H1 (cell line): ENCODE data around the gene ATP2C1. TPM values are rescaled to one million over a fixed set of nuclear protein-coding genes. Genes with fewer than 3 reads are reported as not detected.

Source experiments
- CTCF ChIA-PET: fragments of 300-600 bp; sonication (Branson Sonifier 250); formaldehyde crosslinking; loops from one replicate; lab custom pipeline; 2021; ENCODE audit not compliant: partially characterized antibody; lab: Charles Lee
- POLR2A ChIA-PET: fragments of 300-600 bp; sonication (Branson Sonifier 250); formaldehyde crosslinking; loops from one replicate; lab custom pipeline; 2021; ENCODE audit warnings: inconsistent platforms; ENCODE audit not compliant: partially characterized antibody; lab: Charles Lee
- DNase-seq, 2 experiments: peaks; one replicate each; pipeline versions ENCODE4 v3.0.0 to v3.0.0-alpha.2; 2010 to 2022; ENCODE audit warnings: low spot score in 2 of 2, low read depth in 1 of 2, mixed read lengths in 1 of 2
- FAIRE-seq: peaks from 2 replicates; lab custom pipeline; 2011; peaks lifted over from hg19 to GRCh38; lab: Jason Lieb, UNC
- H2AFZ ChIP-seq: 2 replicates; pipeline ENCODE4 v1.8.1; 2012; ENCODE audit warnings: low read length, inconsistent platforms
- H2AK5ac ChIP-seq: 2 replicates; pipeline ENCODE4 v1.6.1; 2013; ENCODE audit warnings: low read depth, low read length
- H2BK120ac ChIP-seq: replicated peaks from 2 replicates; pipeline ENCODE3; 2013; ENCODE audit warnings: low read depth, low read length, inconsistent platforms
- H2BK12ac ChIP-seq: 2 replicates; pipeline ENCODE4 v1.6.1; 2013; ENCODE audit warnings: low read depth, low read length
- H2BK15ac ChIP-seq: 2 replicates; pipeline ENCODE4 v1.6.1; 2013; ENCODE audit warnings: low read length
- H2BK20ac ChIP-seq: 2 replicates; pipeline ENCODE4 v1.6.1; 2013; ENCODE audit warnings: low read length
- H2BK5ac ChIP-seq: 2 replicates; pipeline ENCODE4 v1.6.1; 2013; ENCODE audit warnings: low read depth, low read length
- H3K14ac ChIP-seq: 2 replicates; pipeline ENCODE4 v1.6.1; 2013; ENCODE audit warnings: inconsistent platforms; ENCODE audit not compliant: insufficient read length
- H3K18ac ChIP-seq: 2 replicates; pipeline ENCODE4 v1.6.1; 2013; ENCODE audit warnings: low read length; ENCODE audit errors: extremely low read depth
- H3K23ac ChIP-seq: 2 replicates; pipeline ENCODE4 v1.6.1; 2013; ENCODE audit warnings: inconsistent platforms; ENCODE audit not compliant: insufficient read length
- H3K23me2 ChIP-seq: 2 replicates; pipeline ENCODE4 v1.6.1; 2013; ENCODE audit warnings: low read depth, low read length
- H3K27ac ChIP-seq: 2 replicates; pipeline ENCODE4 v1.6.1; 2011; ENCODE audit warnings: low read depth, low read length, inconsistent platforms
- H3K27me3 ChIP-seq, 4 experiments: replicated peaks in 1 of 4; 1 replicate in 1 of 4; 2 replicates in 3 of 4; pipeline versions ENCODE4 v1.6.1 to v1.8.1; 2011 to 2013; ENCODE audit warnings: low read length in 3 of 4, mild to moderate bottlenecking in 3 of 4, inconsistent platforms in 2 of 4, mixed read lengths in 2 of 4, moderate library complexity in 1 of 4; ENCODE audit not compliant: control insufficient read depth in 3 of 4, insufficient read depth in 3 of 4; ENCODE audit errors: extremely low read depth in 1 of 4
- H3K36me3 ChIP-seq, 4 experiments: 2 replicates each; pipeline versions ENCODE4 v1.6.1 to v1.8.1; 2011 to 2013; ENCODE audit warnings: mild to moderate bottlenecking in 4 of 4, low read length in 3 of 4, moderate library complexity in 2 of 4, control low read depth in 1 of 4, inconsistent platforms in 1 of 4; ENCODE audit not compliant: insufficient read depth in 4 of 4, control insufficient read depth in 2 of 4
- H3K4ac ChIP-seq: replicated peaks from 2 replicates; pipeline ENCODE3; 2013; ENCODE audit warnings: low read length, low read depth, mixed read lengths, inconsistent platforms; ENCODE audit not compliant: insufficient read length
- H3K4me1 ChIP-seq, 4 experiments: replicated peaks in 1 of 4; 1 replicate in 1 of 4; 2 replicates in 3 of 4; pipeline versions ENCODE4 v1.6.1 to v1.8.1; 2011 to 2013; ENCODE audit warnings: low read length in 3 of 4, inconsistent platforms in 2 of 4, mixed read lengths in 1 of 4; ENCODE audit not compliant: insufficient read depth in 4 of 4, control insufficient read depth in 3 of 4
- H3K4me2 ChIP-seq, 2 experiments: 2 replicates each; pipeline versions ENCODE4 v1.6.1 to v1.8.1; 2011 to 2013; ENCODE audit warnings: low read depth in 2 of 2, low read length in 2 of 2, control low read depth in 1 of 2, inconsistent platforms in 1 of 2, mild to moderate bottlenecking in 1 of 2; ENCODE audit not compliant: insufficient read depth in 1 of 2
- H3K4me3 ChIP-seq, 4 experiments: fragments of 200-600, 300-600 bp in 1 of 4; sonication (generic), shearing (Covaris generic), sonication (Bioruptor Twin) in 1 of 4; 2 replicates each; pipeline versions ENCODE4 v1.5.1 to v1.8.1; 2011 to 2016; ENCODE audit warnings: low read length in 4 of 4, low read depth in 3 of 4, control low read depth in 2 of 4, inconsistent platforms in 2 of 4, mild to moderate bottlenecking in 2 of 4, mixed read lengths in 1 of 4, moderate library complexity in 1 of 4; ENCODE audit not compliant: insufficient read depth in 2 of 4; ENCODE audit errors: extremely low read depth in 1 of 4
- H3K56ac ChIP-seq: replicated peaks from 2 replicates; pipeline ENCODE3; 2013; ENCODE audit warnings: low read depth, mild to moderate bottlenecking, mixed read lengths, low read length, inconsistent platforms; ENCODE audit not compliant: insufficient read length
- H3K79me1 ChIP-seq: 2 replicates; pipeline ENCODE4 v1.6.1; 2013; ENCODE audit warnings: low read depth, low read length, control low read depth
- H3K79me2 ChIP-seq, 2 experiments: 2 replicates each; pipeline versions ENCODE4 v1.6.1 to v1.8.1; 2012 to 2013; ENCODE audit warnings: low read length in 2 of 2, mild to moderate bottlenecking in 2 of 2, inconsistent platforms in 1 of 2; ENCODE audit not compliant: insufficient read depth in 2 of 2, control insufficient read depth in 1 of 2
- H3K9ac ChIP-seq, 4 experiments: replicated peaks in 1 of 4; 1 replicate in 1 of 4; 2 replicates in 3 of 4; pipeline versions ENCODE4 v1.6.1 to v1.8.1; 2011 to 2013; ENCODE audit warnings: low read depth in 3 of 4, low read length in 3 of 4, control low read depth in 2 of 4, mild to moderate bottlenecking in 2 of 4, moderate library complexity in 2 of 4, inconsistent platforms in 1 of 4; ENCODE audit errors: extremely low read depth in 1 of 4
- H3K9me3 ChIP-seq, 2 experiments: 2 replicates each; pipeline versions ENCODE4 v1.6.1 to v1.8.1; 2012 to 2013; ENCODE audit warnings: mild to moderate bottlenecking in 2 of 2, moderate library complexity in 2 of 2, control low read depth in 1 of 2, inconsistent platforms in 1 of 2, low read depth in 1 of 2, low read length in 1 of 2, mixed read lengths in 1 of 2; ENCODE audit not compliant: insufficient read depth in 2 of 2
- H4K20me1 ChIP-seq, 2 experiments: replicated peaks in 1 of 2; 2 replicates each; pipeline versions ENCODE3 to v1.8.1; 2011 to 2013; ENCODE audit warnings: inconsistent platforms in 2 of 2, low read length in 2 of 2, mild to moderate bottlenecking in 1 of 2; ENCODE audit not compliant: insufficient read depth in 2 of 2, control insufficient read depth in 1 of 2
- H4K5ac ChIP-seq: 2 replicates; pipeline ENCODE4 v1.6.1; 2013; ENCODE audit warnings: low read length, low read depth, mixed read lengths, inconsistent platforms; ENCODE audit not compliant: insufficient read length
- H4K8ac ChIP-seq: 2 replicates; pipeline ENCODE4 v1.8.0; 2013; ENCODE audit warnings: mild to moderate bottlenecking, moderate library complexity, low read length, inconsistent platforms; ENCODE audit not compliant: insufficient read depth; ENCODE audit errors: extremely low read depth
- H4K91ac ChIP-seq: replicated peaks from 2 replicates; pipeline ENCODE3; 2013; ENCODE audit warnings: low read length, mixed read lengths, inconsistent platforms; ENCODE audit not compliant: insufficient read length
- ASH2L ChIP-seq: fragments of 200-600, 300-600 bp; sonication (generic); IDR thresholded peaks from one replicate; pipeline ENCODE4 v1.7.1; 2017; ENCODE audit warnings: low read length
- CHD1 ChIP-seq: IDR thresholded peaks from 2 replicates; pipeline ENCODE4 v1.6.1; 2012; ENCODE audit warnings: low read depth, low read length, improper control_type of control experiment
- EZH2 ChIP-seq: fragments of 200-600 bp; sonication (generic); IDR thresholded peaks from 2 replicates; pipeline ENCODE4 v1.7.1; 2012; ENCODE audit warnings: low read depth, mild to moderate bottlenecking, moderate library complexity, low read length, inconsistent platforms; ENCODE audit not compliant: severe bottlenecking
- HDAC2 ChIP-seq, 2 experiments: fragments of 300-600 bp in 1 of 2; sonication (generic) in 1 of 2; IDR thresholded peaks; 2 replicates each; pipeline ENCODE4 v1.6.1; 2011 to 2012; ENCODE audit warnings: low read depth in 2 of 2, low read length in 2 of 2, mild to moderate bottlenecking in 2 of 2, moderate library complexity in 2 of 2, borderline replicate concordance in 1 of 2, inconsistent platforms in 1 of 2
- JUN ChIP-seq: IDR thresholded peaks from 2 replicates; pipeline ENCODE4 v1.6.1; 2011; ENCODE audit warnings: low read depth, mild to moderate bottlenecking, improper control_type of control experiment, low read length
- KDM1A ChIP-seq: fragments of 200-600, 300-600 bp; sonication (generic); IDR thresholded peaks from 2 replicates; pipeline ENCODE4 v1.7.1; 2016; ENCODE audit warnings: mild to moderate bottlenecking, low read length, borderline replicate concordance
- PHF8 ChIP-seq: fragments of 200-600 bp; sonication (generic); conservative IDR thresholded peaks from 2 replicates; pipeline ENCODE4 v1.7.1; 2012; ENCODE audit warnings: low read depth, mild to moderate bottlenecking, inconsistent platforms, low read length, moderate library complexity
- RFX5 ChIP-seq: IDR thresholded peaks from 2 replicates; pipeline ENCODE4 v1.6.1; 2011; ENCODE audit warnings: low read depth, low read length, improper control_type of control experiment, borderline replicate concordance
- RNF2 ChIP-seq: fragments of 200-900, 300-1000 bp; sonication (generic); IDR thresholded peaks from 2 replicates; pipeline ENCODE4 v1.7.1; 2016; ENCODE audit warnings: borderline replicate concordance, low read depth, mild to moderate bottlenecking, antibody characterized with exemption, low read length; ENCODE audit not compliant: poor library complexity, severe bottlenecking; ENCODE audit errors: missing control alignments
- WGBS, 2 experiments: shearing (Covaris generic) in 1 of 2; methylation state at CpG; one replicate each; pipeline versions ENCODE4 v1.1.6 to v1.1.7; 2013 to 2015; ENCODE audit warnings: low lambda C conversion rate in 2 of 2, mixed read lengths in 2 of 2, inconsistent platforms in 1 of 2, low coverage in 1 of 2, missing lambda C conversion rate in 1 of 2; ENCODE audit not compliant: insufficient replicate concordance in 2 of 2, insufficient coverage in 1 of 2, insufficient read length in 1 of 2; ENCODE audit errors: extremely low coverage in 1 of 2, missing lambda C conversion rate in 1 of 2; 5-methylcytosine and 5-hydroxymethylcytosine counted together
- polyA plus RNA-seq, 7 experiments: library from polyadenylated mRNA; depleted of rRNA in 3 of 7; stranded (reverse) in 5 of 7; unstranded in 2 of 7; fragments of >200 nt in 5 of 7; fragments of 200-250 nt in 2 of 7; gene quantifications; 1 replicate in 5 of 7; 2 replicates in 1 of 7; 4 replicates in 1 of 7; pipeline versions ENCODE4 v1.2.1 to v1.2.3, GENCODE V29; 2011 to 2013; ENCODE audit warnings: missing spikeins in 2 of 7, mixed read lengths in 2 of 7
- total RNA-seq: library from RNA; stranded (reverse); fragmentation: NEBNext Ultra II Directional; extraction: Animal tissue kit (Norgen Biotek cat#: 25700); gene quantifications from 2 replicates; pipeline ENCODE4 v1.2.1, GENCODE V29; 2021

ATP2C1 gene
- total and polyA plus RNA-seq, 2 of the 8 experiments (the other 6 are each of a cell fraction or from before 2014, with no cell fraction given): 50.7 to 68.5 TPM

DNA sequence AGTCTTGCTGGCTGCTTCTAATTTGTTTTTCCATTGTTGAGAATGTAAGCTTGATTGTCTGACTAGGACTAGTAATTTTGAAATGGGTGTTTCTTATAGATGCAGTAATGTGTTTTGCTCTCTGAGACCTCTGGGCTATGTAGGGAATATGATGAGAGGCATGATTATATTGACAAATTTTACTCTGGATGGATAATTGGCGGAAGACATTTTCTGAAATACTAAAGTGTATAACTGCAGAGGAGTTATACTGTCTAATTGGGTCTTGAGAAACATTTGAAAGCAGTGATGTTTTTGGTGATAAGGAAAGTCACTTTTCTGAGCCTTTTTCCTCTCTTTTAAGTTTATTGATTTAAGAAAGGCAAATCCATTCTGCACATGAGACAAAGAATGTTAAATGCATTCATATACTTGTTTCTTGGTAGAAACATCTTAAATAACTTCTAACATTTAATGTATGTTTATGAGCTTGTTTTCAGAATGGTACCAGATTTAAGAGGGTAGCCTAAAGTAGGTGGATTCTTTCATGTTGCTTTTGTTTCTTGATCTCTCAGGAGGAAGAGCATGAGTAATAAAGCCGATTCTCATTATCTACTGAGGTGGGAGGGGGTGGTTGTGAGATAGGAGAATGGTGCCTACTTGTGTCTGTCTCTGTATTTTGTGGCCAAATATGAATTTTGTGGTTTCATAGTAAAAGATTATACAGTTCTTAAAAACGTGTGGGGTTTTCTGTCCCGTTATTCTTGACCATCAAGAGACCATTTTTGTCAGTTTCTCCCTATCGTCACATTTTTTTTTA, 2.0 kb downstream of the ATP2C1 start:
- FAIRE-seq (no peak), DNase-seq (no peak)
- Histone ChIP-seq H3K79me1 (peaks cover 4% of the 10 kb centered on the region; the same call in 1 of the 2 replicates), H3K4me1 (peaks cover under 1 to 10% (median 7%) of the 10 kb centered on the region in 4 experiments; a peak in 5 of 7 replicates), H3K4me3 (peak overlapping the region in 1 of 4 experiments; percentile 86; a peak in 2 of 8 replicates), H3K9ac (no peak overlapping the region), H3K36me3 (no peaks in the 10 kb centered on the region), H3K9me3 (no peaks in the 10 kb centered on the region), H3K27ac (no peak overlapping the region), H3K4ac (no peak overlapping the region), H2BK12ac (no peak overlapping the region), H4K8ac (no peak overlapping the region), H2BK120ac (no peak overlapping the region), H2BK20ac (no peak overlapping the region), H3K79me2 (peaks cover 4 to 65% of the 10 kb centered on the region in 2 experiments; a peak in 3 of 4 replicates), H3K27me3 (no peaks in the 10 kb centered on the region), H4K91ac (no peak overlapping the region), H3K18ac (no peak overlapping the region), H3K23me2 (peaks cover 3% of the 10 kb centered on the region), H3K14ac (no peak overlapping the region), H2BK15ac (no peak overlapping the region), H3K23ac (no peak overlapping the region), H3K4me2 (peak overlapping the region; percentile 40 to 75; a peak in 2 of 4 replicates), H2AK5ac (no peak overlapping the region), H4K20me1 (peaks cover 0 to 4% of the 10 kb centered on the region in 2 experiments), H3K56ac (no peak overlapping the region), H4K5ac (no peak overlapping the region), H2BK5ac (no peak overlapping the region), H2AFZ (no peak overlapping the region)
- ChIA-PET POLR2A (interaction anchor here (3.1 kb wide), 1 partner anchor 151 kb away, joined by 9 read pairs; no protein-coding TSS in a partner anchor), CTCF (interaction anchor here (8.4 kb wide), 1 partner anchor 135 kb away, joined by 97 read pairs; no protein-coding TSS in a partner anchor)
- 82% methylated on average over 5 of the region's 5 CpGs; no CpG with 5 or more reads in 1 of the 2 experiments for WGBS, 2 experiments
- TF ChIP-seq CHD1 (no peak), PHF8 (no peak), JUN (no peak), RFX5 (no peak), EZH2 (no peak), ASH2L (no peak), RNF2 (no peak), KDM1A (no peak), HDAC2 (IDR thresholded peaks at IDR 0.05; ENCODE audit: borderline replicate concordance in 1 of 2, low read depth in 2 of 2, low read length in 2 of 2) (no peak)
